AG10803 (cell line): ENCODE measurements around the gene FFAR4.

Experiments
- DNase-seq: peaks from one replicate; pipeline ENCODE4 v3.0.0; 2010; ENCODE audit warnings: low read depth
- H3K4me3 ChIP-seq: 2 replicates; pipeline ENCODE4 v1.5.1; 2011; ENCODE audit warnings: mild to moderate bottlenecking, low read length, control low read depth
- TF ChIP-seq, protein P1 (sequence below): conservative IDR thresholded peaks from 2 replicates; pipeline ENCODE4 v1.5.1; 2011; ENCODE audit warnings: mild to moderate bottlenecking, low read length, control low read depth, inconsistent platforms

Gene FFAR4

DNA sequence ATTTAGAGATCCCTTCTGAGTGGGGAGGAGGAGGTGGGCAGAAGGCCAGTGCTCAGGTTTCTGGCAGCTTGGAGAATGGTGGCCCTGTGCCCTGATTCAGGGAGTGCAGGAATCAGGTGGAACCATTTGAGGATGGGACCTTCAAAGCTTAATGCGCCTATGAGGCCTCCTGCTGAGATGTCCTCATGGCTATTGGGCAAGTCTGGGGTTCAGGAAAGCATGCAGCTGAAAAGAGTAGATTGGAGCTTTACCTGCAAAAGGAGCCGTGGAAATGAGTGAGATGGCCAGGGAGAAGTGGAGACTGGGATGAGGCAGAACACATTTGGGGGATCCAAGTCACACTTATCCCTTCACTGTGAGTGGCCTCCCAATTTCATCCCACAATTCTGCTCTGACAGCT, 6.1 kb downstream of the FFAR4 start:
- no peak for DNase-seq
- TF ChIP-seq, protein P1, sequence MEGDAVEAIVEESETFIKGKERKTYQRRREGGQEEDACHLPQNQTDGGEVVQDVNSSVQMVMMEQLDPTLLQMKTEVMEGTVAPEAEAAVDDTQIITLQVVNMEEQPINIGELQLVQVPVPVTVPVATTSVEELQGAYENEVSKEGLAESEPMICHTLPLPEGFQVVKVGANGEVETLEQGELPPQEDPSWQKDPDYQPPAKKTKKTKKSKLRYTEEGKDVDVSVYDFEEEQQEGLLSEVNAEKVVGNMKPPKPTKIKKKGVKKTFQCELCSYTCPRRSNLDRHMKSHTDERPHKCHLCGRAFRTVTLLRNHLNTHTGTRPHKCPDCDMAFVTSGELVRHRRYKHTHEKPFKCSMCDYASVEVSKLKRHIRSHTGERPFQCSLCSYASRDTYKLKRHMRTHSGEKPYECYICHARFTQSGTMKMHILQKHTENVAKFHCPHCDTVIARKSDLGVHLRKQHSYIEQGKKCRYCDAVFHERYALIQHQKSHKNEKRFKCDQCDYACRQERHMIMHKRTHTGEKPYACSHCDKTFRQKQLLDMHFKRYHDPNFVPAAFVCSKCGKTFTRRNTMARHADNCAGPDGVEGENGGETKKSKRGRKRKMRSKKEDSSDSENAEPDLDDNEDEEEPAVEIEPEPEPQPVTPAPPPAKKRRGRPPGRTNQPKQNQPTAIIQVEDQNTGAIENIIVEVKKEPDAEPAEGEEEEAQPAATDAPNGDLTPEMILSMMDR = no peak
- no peak overlapping the region for H3K4me3 ChIP-seq

DNA sequence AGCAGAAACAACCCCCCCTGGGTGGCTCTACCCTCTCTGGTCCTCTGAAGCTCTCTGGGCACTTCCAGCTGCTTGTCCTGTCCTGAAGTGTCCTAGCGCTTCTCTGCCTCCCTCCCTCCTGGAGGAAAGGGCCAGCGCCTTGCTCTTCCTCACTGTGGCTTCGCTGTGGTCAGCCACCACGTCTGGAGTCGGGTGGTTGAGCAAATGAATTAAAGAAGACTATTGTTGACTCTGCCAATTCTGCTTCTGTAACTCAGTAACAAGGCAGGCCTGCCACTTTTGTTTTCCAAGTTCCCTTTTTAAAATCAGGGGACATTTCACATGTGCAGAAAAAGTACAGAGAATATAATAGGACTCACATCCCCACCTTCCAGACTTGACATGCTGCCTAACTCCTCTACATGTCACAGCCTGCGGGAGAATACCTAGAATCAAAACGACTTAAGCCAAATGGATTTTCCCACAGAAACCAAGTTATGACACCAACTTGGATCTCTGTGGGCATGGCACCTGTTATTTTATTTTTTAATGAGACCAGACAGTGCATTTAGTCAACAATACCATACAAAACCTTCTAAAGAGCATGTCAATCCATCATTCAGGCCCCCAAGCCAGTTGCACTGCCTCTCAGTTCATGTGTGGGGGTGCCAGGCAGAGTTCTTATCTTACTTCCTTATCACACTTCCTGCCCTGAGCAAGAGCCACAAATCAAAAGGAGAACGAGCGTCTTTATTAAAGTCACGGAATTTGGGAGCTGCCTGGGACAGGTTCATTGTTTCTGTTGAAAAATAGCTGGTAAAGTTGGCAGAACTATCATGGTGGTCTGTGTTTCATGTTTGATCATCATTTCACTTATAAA, 6.8 kb downstream of the FFAR4 start:
- TF ChIP-seq, protein P1 = no peak
- H3K4me3 ChIP-seq = no peak overlapping the region
- DNase-seq = no peak

DNA sequence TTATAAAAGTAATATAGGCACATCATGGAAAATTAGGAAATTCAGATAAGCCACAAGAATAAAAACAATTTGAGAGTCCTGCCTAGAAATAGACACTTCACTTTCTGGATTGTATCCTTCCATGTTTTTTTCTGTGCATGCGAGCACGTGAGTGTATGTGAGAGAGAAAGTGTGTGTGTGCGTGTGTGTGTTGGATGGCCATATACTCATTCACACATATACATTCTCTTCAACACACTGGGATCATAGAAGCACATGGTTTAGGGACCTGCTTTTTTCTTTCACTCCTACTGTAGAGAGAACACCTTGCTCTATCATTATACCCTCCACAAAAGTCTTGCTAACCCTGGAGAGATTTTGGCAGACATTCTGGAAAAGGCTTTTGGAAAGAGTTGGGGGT, 7.5 kb downstream of the FFAR4 start:
- TF ChIP-seq, protein P1 = no peak
- DNase-seq = no peak
- H3K4me3 ChIP-seq = no peak overlapping the region

DNA sequence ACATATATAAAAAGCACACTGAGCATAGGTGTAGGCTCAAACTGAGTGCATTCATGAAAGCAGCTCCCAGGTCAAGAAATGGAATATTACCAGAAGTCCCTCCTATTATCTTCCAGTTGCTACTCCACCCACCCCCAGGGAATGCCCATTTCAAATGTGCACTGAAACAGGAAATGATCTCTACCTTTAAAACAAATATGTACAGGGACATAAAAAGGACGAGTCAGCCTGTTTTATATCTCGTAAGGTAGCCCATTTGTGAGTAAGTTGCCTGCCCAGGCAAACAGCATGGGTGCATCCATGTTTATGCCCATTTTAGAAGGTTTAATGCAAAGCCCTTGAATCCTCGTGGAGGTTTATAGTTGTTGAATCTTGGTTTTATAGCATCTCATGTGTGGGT, 10.4 kb downstream of the FFAR4 start:
- TF ChIP-seq, protein P1 = no peak
- no peak for DNase-seq
- no peak overlapping the region for H3K4me3 ChIP-seq

DNA sequence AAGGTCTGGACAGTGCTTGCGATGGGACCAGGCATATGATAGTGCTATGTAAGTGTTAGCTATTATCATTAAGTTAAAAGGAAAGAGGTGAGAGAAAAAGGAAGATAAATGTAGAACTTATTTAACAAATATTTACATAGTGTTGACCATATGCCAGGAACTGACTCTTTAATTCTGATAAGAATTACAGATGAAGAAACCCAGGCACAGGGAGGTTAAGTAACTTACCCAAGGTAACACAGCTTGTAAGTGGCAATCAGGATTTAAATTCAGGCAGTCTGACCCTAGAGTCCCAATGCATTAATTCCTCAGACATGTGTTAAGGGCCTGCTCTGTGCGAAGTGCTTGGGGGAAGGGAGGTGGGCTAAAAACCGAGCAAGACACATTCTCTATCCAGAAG, 11.1 kb downstream of the FFAR4 start:
- TF ChIP-seq, protein P1 = no peak
- H3K4me3 ChIP-seq = no peak overlapping the region
- DNase-seq = no peak

DNA sequence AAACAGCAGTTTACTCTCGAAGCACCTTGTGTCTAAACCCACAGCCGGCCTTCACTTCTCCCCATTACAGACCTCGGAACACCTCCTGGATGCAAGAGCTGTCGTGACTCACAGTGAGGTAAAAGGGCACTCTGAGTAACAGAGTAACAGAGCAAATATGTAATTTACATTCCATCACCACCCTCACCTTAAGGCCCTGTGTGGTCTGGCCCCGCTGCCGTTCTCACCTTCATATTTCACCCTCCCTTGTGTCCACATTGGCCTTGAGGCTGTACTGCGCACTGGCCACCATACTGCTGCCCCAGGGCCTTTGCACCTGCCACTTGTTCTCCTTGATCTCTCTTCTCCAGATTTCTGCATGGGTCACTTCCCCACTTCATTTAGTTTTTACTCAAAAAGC, 12.6 kb downstream of the FFAR4 start:
- TF ChIP-seq, protein P1 = no peak
- no peak overlapping the region for H3K4me3 ChIP-seq
- DNase-seq = no peak

DNA sequence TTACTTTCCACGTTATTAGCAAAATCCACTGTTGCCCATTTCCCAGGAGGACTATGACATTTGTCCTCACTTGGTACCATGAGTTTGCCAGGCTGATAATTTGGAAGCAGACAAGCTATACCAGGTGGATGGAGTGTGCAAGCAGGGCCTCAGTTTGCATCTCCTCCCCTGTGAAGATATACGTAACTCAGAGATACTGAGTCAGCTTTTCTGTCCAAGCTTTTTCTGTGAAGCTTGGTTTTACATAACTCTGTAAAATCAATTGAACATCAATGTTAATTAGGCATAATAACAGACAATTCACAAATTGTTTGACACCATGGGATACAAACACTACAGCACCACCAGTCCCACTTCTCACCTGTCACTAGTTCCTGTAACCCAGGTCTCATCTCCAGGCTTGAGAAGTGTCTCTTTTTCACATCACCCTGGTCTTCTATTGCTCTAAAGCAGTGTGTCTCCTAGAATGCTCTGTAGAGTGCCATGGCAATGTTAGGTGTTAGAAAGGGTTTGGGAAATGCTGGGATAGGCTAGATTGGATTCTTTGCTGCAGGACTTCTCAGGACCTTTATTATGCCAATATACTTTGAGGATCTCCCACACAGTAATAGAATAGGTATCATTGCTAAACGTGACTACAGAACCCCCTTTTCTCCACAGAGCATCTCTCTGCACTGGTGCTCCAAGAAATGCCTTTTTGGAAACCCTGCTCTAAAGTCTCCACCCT, 13.7 kb downstream of the FFAR4 start:
- DNase-seq = no peak
- TF ChIP-seq, protein P1 = no peak

More for the DNA sequence above, 13.7 kb downstream of the FFAR4 start:
- H3K4me3 ChIP-seq = no peak overlapping the region
